HUDEP-2 (cell line): ENCODE results near the gene SLC48A1.

ENCODE experiments used
- DNase-seq, 76 experiments: peaks; one replicate each; lab custom pipeline; 2025; ENCODE audit not compliant: unreplicated experiment in 76 of 76; lab: John Stamatoyannopoulos, UW

The SLC48A1 gene

DNA sequence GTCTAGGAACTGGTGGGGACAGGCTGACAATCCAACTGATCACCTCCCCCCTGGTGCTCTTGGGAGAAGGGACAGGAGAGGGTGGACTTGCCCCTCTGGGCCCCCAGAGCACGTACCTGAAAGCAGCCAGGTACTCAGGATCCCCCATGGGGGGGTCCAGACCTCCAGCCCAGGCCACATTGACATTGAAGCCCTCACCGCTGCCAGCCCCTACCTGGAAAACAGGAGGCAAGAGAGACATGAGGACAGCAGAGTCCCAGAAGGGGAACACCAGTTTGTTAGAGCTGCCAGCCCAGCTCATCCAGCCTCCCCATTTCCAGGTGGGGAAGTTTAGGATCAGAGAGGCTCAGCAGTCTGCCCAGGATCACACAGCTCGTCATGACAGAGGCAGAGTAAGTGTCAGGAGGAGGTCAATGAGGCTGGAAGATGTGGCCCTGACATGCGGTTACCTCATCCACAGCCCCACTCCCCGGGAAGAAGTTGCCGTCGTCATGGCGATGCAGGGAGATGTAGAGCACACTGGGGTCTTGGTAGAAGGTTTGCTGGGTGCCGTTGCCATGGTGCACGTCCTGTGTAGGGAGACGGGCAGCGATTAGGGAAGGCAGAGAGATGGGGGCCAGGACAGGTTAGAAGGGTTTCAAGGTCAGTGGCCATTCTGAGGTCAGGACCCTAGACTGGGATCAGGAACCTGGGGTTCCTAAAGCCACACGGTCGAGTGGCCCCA lies 14.7 kb downstream of the SLC48A1 start:
- no peak for DNase-seq

DNA sequence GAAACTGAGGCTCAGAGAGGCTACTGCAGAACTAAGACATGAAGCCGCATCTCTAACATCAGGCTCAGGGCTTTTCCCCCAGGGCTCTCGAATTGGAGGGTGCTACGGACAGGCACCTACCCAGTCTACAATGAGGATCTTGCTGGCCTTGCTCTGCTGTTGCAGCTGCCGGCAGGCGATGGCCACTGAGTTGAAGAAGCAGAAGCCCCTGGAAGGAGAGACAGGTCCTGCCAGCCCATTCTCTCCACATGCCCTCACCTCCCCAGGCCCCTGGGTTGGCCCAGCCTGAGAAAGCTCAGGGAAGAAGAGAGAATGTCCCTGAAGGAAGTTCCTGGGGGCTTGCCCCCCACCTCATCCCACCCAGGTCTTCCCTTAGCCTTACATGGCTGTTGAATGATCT lies 16.1 kb downstream of the SLC48A1 start:
- DNase-seq = no peak

DNA sequence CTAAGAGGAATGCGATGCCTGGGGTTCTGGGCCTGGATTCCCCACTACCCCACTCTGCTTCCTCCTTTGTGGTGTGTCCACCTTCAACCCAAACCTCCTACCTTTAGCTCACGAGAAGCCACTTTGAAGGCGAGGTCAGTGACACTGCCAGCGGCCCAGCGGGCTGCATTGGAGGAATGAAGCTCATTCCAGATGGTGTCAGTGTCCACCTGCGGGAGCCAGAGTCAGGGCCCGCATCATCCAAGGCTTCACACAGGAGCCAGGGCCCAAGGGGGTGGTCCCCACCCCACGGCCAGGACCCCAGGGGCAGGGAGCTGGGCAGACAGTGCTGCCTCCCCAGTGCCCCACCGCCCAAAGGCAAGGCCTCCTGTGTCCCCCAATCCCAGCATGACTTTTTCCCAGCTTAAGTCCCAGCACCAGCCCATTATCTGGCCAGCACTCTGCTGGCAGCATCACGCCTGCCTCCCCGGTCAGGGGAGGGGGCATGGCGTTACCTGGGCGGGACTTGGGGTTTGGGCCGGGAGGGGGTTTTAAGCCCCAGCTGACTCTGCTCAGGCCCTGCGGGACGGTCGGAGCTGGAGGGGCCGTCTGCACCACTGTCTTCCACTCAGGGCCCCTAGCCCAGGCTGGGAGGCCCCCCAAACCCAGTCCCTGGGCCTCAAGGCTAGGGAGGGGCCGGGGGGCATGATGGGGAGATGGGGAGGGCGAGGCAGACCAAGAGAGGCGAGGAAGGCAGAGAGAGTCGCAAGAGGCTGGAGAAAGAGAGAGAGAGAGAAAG lies 16.9 kb downstream of the SLC48A1 start:
- DNase-seq = no peak

DNA sequence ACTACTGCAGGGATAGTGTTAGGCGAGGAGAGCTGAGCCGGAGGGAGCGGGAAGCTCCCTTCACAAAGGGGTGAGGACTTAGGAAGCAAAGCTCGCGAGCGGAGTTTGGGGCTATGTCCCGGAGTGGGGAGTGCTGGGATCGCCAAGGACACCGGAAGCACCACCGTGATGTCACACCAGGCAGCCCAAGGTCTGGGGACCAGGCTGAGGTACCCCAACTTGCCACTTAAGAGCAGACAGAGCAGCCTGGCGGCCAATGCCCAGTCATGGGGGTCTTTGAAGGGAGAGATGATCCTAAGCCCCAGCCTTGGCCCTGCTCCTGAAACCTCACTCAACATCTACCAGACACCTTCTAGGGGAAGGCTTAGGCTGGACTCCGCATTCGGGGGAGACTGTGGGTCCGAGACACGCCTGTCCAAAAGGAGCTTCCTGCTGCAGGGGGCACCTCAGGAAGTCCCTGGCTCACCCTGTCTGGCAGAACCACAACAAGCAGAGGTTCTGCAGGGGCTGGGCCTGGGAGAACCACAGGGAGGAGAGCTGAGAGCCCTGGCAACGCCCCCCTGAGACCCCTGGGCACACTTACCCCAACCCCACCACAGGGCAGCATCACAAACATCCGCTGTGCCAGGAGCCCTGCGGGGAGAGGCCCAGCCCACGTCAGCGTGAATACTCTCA lies 17.8 kb downstream of the SLC48A1 start:
- no peak for DNase-seq

DNA sequence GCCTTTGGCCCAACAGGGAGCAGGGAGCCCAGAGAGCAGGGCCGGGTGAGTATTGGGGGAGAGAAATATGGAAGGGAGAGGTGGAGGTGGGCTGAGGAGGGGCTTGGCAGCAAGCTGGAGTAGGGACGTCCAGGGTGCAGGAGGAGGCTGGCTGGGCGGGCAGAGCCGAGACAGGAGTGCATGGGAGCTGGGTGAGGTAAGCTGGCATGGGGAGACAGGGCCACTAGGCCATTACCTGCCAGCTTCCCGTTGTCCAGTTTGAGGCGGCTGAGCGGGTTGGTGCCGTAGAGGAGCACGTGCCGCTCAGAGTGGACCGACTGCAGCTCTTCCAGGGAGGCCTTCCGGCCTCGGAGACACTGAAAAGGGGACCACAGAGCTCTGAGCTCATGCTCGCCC lies 18.3 kb downstream of the SLC48A1 start:
- no peak for DNase-seq

DNA sequence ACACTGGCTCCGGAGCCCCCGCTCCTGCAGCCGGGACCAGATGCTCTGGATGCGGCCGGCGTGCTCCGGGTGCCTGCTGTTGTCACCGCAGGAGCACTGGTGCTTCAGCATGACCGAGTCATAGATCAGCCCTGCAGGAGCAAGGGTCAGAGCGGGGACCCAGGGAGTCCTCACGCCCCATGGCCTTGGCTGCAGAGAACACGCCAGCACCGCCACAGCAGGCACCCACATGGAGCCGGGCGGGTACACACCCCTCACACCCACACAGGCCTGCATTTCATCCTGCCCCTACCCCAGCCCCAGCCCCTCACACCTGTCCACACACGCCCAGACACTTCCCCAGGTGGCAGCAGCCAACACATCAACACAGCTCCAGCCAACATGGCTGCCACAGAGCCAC lies 18.8 kb downstream of the SLC48A1 start:
- DNase-seq = no peak

DNA sequence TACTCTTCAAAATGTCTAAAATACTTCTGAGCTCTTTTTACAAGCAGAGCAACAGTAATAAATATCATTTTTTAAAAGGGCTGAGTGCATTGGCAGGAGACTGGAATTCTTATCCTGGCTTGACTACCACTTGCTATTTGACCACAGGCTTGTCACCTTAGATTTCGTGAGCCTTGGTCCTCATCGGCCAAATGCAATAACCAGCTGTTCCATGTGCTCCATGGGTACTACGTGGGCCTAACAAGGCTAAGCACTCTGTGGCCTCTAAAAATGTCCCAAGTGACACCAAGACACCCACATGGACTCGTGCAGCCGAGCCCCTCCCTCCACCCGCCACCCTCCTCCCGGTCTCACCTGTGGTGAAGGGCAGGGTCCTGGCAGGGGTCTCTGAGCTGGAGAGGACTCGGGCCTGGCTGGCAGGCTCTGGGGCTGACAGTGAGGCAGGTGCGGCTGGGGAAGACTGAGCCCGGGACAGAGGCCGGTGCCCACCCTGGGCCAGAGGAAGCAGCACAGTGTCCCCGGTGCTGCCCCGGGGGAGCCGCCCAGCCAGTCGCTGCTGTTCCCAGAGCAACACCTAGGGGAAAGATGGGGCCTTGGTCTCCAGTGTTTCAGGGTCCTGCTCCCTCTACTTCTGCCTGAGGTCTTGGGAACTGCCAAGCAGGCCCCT lies 20.1 kb downstream of the SLC48A1 start:
- no peak for DNase-seq

DNA sequence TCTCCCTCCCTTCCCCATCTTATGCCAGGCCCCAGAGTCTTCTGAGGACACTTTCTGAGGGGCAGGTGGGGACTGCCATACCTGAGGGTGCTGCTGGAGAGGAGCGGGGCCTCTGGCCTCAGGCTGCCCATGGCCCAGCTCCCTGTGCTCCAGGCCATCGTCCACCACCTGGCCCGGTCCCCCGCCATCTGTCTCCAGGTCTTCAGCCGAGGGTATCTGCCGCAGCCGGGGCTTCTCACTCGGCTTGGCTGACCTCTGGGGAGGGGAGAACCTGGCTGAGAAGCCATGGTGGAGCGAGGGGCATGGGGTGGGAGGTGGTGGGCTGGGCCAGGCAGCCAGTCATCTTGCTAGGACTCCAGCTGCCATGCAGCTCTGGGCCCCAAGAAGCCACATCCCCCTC lies 21.6 kb downstream of the SLC48A1 start:
- DNase-seq = no peak

DNA sequence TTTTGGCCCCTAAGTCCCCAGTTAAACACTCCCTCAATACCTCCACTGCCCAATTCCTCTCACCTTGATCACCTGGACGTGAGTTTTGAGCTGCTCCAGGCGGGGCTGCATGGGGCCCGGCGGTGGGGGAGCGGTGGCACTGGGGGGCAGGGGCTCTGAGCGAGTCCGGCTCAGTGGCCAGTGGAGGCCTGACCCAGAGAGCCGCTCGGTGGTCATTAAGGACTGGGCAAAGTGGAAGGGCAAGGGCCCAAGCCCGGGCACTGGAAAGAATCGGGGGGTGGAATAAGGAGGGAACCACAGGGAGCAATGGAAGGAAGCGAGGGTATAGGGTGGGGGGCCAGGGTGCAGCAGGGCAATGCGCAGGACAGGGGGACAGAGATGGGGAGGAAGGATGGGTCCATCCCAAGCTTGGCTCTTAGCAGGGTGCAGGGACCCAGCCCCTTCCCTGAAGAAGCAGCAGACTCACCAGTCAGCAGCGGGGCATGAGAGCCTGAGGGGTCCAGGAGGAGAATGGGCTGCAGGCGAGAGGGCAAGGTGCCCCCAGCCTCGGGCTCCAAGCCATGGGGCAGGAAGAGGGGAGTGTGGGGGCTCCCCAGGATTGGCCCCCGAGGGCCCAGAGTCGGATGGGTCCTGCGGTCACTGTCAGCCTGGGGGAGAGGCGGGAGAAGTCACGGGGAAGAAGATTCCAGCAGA lies 22.2 kb downstream of the SLC48A1 start:
- DNase-seq = no peak

DNA sequence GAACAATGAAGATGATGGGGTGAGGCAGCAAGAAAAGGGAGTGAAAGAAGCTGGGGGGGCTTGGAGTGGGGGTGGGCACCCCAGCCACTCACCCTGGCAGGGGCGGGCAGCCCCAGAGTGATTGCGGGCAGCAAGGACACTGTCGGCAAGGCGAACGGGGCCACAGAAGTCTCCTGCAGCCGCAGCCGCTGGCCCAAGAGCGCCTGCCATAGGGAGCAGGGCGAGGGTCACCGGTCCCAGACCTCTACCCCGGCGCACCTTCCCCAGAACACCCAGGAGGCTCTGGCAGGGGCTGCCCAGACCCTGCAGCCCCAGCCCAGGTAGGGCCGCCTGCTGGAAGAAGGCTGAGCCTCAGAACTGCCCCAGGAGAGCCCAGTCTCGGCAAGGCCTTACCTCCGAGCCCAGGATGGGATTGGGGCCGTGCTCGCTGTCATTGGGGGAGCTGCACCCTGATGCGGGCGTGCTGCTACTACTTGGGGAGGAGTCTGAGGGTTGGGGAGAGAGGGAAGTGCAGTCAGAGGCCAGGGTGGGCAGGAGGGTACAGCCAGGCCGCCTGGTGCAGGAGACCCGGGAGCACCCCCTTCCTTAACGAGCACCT lies 22.9 kb downstream of the SLC48A1 start:
- DNase-seq = no peak

DNA sequence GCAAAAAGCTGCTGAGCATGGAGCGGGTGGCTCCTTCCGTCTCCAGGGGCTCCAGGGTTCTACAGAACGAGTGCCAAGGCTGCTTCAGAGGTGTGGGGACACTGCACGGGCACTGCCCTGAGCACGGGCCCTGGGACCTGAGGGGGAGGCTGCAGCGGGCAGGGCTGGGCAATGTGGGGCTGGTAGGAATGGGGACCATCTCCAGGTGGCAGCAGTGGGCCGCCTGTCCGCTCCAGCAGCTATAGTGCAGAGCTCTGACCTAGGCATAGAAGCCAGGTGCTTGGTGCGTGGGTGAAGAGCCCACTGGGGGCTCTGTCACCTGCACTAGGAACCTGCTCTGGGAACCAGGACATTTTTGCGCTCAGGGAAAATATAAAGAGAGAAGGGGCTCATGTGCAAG lies 24.4 kb downstream of the SLC48A1 start:
- DNase-seq = peak in 14 of 76 experiments; percentile 12 to 48 (median 19)

DNA sequence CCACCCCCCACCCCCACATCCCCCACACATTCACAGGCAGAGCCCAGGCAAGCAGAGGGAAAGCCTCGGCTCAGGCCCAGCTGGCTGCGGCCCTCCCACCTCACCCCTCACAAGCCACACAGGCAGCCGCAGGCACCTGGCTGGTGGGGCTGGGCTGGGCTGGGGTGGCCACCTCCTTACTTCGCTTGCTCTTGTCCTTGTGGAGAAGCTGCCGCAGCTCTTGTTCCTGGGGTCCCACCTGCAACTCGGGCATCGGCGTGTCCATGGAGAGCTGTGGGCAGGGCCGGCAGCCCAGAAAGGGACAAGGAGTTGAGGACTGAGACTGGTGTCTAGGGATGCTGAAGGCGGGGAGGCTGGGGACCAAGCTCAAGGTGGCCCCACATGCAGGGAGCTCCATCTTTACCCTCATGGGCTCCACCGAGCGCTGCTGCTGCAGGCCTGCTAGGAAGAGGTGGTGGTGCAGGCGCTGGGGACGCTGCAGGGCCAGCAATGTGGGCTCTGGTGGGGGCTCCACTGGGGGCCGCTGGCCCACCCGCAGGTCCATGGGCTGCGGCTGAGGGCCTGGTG lies 25.4 kb downstream of the SLC48A1 start:
- DNase-seq = no peak

DNA sequence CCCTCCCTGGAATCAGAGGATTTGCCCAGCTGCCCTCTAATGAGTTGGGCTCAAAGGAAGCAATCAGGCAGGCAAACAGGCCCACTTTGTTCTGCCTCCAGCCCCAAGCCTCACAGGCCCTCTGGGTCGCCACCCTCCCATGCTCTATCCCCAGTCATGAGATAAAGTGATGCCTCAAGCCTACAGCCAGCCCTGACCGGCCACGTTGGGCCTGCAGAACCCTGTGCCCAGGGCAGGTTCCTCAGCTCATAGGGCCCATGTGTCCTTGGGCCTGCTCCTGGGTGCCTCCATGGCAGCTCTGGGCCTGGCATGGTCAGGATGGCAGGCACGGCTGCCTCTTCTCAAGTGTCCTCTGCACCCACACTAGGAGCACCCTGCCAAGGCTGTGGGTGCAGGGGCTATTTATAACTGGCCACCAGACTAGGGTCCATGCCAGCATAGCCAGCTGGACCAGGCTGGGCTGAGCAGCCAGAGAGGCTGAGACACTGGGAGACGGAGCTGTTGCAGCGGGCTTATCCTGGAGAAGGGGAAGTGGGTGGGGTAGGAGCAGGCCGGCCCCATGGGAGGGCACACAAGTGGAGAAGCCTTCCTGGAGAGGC lies 26.4 kb downstream of the SLC48A1 start:
- DNase-seq = no peak

DNA sequence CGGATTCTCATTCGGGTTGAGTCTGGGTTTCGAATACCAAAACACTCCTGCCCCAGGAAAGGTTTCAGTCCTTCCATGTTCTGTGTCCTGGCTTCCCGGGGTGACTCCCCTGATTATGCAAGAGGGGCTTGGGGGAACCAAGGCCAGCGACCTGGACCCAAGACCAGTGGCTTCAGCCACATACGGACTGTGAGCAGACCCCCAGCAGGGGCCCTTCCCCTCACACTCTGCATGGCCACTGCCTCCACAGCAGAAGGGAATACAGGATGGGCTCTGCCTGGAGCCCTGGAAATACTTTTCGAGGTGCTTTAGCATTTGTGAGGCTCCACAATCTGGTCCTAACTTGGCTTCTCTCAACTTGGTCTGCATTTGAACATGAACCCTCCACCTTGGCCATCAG lies 27.5 kb downstream of the SLC48A1 start:
- no peak for DNase-seq

DNA sequence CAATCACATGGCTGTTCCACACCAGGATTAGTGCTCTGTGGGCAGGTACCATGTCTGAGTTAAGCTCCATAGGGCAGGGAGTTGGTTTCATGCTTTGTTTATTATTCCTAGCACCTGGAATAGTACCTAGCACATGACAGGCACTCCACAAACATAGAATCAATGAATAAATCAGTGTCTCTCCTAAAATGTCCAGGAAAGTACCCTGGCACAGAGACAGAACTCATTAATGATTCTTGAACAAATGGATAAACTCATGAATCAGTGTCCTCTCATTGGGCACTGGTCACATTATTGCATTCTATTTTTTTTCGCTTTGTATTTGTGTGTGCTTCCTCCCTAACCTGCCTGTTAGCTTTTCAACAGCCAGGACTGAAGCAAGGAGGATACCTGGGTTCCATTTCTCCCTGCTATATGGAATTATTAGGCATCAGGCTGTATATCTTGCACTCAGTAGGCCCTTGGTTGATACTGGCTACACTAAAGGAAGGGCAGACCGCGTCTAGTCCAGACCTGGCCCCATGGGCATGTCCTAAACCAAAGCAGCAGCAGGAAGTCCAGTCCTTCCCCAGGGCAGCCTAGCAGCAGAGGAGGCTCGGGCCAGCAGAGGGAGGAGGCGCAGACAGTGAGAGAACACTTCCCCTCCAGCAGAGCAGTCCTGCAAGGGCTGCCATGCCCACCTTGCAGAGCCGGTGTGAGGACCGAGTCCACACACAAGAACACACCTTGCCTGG lies 28.3 kb downstream of the SLC48A1 start:
- DNase-seq = no peak

DNA sequence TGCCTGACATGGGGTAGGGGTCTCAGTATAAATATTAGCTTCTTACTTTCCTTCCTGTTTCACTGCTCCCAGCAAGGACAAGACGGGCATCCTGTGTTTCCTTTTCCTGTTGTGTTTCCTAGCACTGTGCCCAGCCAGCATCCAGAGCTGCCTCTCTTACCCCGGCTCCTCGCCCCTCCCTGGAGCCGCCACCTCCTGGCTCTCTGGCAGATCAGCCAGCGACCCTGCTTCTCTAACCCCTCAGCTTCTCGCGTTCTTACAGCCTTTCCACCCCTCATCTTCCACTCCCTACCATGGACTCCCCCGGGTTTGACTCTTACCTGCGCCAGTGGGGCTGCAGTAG lies 28.8 kb downstream of the SLC48A1 start:
- DNase-seq = no peak

DNA sequence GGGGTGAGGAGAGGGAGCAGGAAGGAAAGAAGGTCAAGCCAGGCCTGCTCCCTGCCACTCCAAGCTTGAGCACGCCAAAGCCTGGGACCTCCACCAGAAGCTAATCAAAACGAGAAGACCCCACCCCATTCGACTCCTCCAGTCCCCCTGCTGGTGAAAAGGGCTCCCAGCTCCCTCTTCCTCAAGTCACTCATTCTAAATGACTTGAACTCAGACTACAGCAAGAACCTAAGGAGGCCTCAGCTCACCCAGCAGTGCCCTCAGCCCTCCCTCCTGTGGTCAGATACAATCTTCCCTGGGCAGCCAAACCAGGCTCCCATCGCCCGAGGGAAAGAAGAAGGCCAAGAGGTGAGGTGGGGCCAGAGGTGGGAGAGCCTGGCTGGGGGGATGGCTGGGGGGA lies 29.3 kb downstream of the SLC48A1 start:
- DNase-seq = peak in 5 of 76 experiments; percentile 13 to 24 (median 16)

DNA sequence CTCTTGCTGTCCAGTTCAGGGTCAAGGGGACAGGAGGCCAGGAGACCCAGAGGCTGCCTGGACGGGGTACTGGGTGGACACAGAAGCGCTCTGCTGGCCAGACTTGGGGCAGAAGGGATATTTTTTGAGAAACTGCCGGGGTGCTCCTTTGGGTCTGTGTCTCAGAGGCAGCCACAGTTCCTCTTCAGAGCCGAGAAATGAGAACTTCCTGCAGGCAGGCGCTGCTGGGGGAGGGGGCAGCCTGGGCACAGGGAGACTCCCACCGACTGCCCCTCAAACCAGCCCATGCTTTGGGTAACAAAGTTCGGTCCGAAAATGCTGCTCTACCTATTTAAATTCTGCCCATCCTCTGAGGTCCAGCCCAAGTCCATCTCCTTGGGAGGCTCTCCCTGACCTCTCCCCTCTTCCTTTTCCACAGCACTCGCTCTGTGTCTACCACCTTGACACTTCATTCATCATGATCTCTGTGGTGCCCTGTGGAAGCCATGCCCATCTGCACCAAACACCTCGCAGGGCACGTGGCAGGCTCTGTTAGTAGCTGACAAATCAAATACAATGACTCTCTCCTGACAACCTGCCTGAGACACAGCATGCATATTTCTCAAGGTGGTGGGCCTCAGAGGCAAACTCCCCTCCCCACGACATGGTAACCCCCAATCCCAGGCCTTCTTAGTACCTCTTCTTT lies 30.3 kb downstream of the SLC48A1 start:
- DNase-seq = no peak
